ENCODE results near the gene LUM. TPM values are rescaled to one million over a fixed set of nuclear protein-coding genes. Genes with fewer than 3 reads are reported as not detected.
A peak's percentile ranks its signal among the peaks of the same experiment; 100 is the strongest.

Gene LUM
- polyA plus RNA-seq, 2 of the 4 experiments (the other 2 are of a cell fraction): 1.2 to 1.9 TPM

- H3K4me2 ChIP-seq: no peak overlapping the region
- H3K4me1 ChIP-seq: no peaks in the 10 kb centered on the region
- WGBS (ENCODE audit: missing lambda C conversion rate): 58% methylated on average over 3 of the region's 3 CpGs
- no peak overlapping the region for H3K4me3 ChIP-seq
- DNase-seq (ENCODE audit: low read depth in 1 of 2, low spot score in 1 of 2): no peak
- H3K27ac ChIP-seq: no peak overlapping the region
- ChIA-PET CTCF (no interaction called here), POLR2A (no interaction called here)
- no peak for FAIRE-seq
- H3K9me3 ChIP-seq: no peaks in the 10 kb centered on the region
- TF ChIP-seq GATA3 (IDR thresholded peaks at IDR 0.05; ENCODE audit: borderline replicate concordance) (no peak), E2F6 (IDR thresholded peaks at IDR 0.05; ENCODE audit: borderline replicate concordance, low read depth) (no peak)
- no peak for ATAC-seq
These were observed 42.8 kb upstream of the LUM start for GRCh38 chr12:91154131-91154530.

DNA sequence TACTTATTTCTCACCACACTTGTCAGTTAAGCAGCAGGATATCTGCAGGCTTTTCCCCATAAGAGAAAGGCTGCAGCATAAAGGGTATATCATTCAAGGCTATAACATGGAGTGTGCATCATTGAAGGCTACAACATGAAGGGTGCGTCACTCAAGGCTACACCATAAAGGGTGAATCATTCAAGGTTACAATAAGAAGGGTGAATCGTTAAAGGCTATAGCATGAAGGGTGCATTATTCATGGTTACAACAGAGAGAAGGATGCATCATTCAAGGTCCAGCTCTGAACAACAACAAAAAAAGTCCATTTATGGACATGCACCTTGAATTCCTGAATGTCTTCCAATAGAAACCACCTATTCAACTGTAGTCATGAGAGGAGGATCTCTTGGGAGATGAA lies 32.8 kb upstream of the LUM start:
- CTCF ChIA-PET: no interaction called here
- ATAC-seq: no peak

GRCh38 chr12:91143206-91143605 lies 31.9 kb upstream of the LUM start:
- Histone ChIP-seq H3K4me3 (no peak overlapping the region), H3K27ac (no peak overlapping the region), H3K4me2 (no peak overlapping the region), H3K9me3 (no peaks in the 10 kb centered on the region), H3K4me1 (no peaks in the 10 kb centered on the region)
- TF ChIP-seq KDM5A (IDR thresholded peaks at IDR 0.05) (no peak), POLR2A (IDR thresholded peaks at IDR 0.05; ENCODE audit: low read length) (no peak)
- DNase-seq (ENCODE audit: low read depth in 1 of 2, low spot score in 1 of 2) (no peak), FAIRE-seq (no peak), ATAC-seq (no peak)
- 24% methylated on average over 3 of the region's 3 CpGs for WGBS (ENCODE audit: missing lambda C conversion rate)
- CTCF ChIA-PET: no interaction called here
- POLR2A ChIA-PET: no interaction called here

More for the DNA sequence above, 32.8 kb upstream of the LUM start:
- POLR2A ChIA-PET: no interaction called here
- Histone ChIP-seq H3K4me1 (no peaks in the 10 kb centered on the region), H3K27ac (no peak overlapping the region), H3K4me2 (no peak overlapping the region), H3K4me3 (no peak overlapping the region), H3K9me3 (no peaks in the 10 kb centered on the region)
- DNase-seq (ENCODE audit: low read depth in 1 of 2, low spot score in 1 of 2) (no peak), FAIRE-seq (no peak)
- TF ChIP-seq RCOR1 (IDR thresholded peaks at IDR 0.05; ENCODE audit: low read depth, low read length): no peak
- TF ChIP-seq, protein P1, sequence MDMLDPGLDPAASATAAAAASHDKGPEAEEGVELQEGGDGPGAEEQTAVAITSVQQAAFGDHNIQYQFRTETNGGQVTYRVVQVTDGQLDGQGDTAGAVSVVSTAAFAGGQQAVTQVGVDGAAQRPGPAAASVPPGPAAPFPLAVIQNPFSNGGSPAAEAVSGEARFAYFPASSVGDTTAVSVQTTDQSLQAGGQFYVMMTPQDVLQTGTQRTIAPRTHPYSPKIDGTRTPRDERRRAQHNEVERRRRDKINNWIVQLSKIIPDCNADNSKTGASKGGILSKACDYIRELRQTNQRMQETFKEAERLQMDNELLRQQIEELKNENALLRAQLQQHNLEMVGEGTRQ (IDR thresholded peaks at IDR 0.05): no peak
- no peak for TF ChIP-seq ATOH8 (CRISPR knock-in tag; IDR thresholded peaks at IDR 0.05; ENCODE audit: low read depth)
- TF ChIP-seq TFCP2L1 (CRISPR knock-in tag; IDR thresholded peaks at IDR 0.05): no peak
- no peak for TF ChIP-seq HOXB5 (CRISPR knock-in tag; IDR thresholded peaks at IDR 0.05)
- TF ChIP-seq PBX3 (IDR thresholded peaks at IDR 0.05): no peak
- no peak for TF ChIP-seq POLR2AphosphoS2 (conservative IDR thresholded peaks at IDR 0.05; ENCODE audit: low read length)
- TF ChIP-seq, protein P2, sequence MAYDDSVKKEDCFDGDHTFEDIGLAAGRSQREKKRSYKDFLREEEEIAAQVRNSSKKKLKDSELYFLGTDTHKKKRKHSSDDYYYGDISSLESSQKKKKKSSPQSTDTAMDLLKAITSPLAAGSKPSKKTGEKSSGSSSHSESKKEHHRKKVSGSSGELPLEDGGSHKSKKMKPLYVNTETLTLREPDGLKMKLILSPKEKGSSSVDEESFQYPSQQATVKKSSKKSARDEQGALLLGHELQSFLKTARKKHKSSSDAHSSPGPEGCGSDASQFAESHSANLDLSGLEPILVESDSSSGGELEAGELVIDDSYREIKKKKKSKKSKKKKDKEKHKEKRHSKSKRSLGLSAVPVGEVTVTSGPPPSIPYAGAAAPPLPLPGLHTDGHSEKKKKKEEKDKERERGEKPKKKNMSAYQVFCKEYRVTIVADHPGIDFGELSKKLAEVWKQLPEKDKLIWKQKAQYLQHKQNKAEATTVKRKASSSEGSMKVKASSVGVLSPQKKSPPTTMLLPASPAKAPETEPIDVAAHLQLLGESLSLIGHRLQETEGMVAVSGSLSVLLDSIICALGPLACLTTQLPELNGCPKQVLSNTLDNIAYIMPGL (CRISPR knock-in tag; IDR thresholded peaks at IDR 0.05; ENCODE audit: borderline replicate concordance): no peak
- TF ChIP-seq ZSCAN20 (CRISPR knock-in tag; IDR thresholded peaks at IDR 0.05): no peak
- no peak for TF ChIP-seq EP300 (IDR thresholded peaks at IDR 0.05)
- TF ChIP-seq FOXS1 (CRISPR knock-in tag; IDR thresholded peaks at IDR 0.05): no peak
- 49% methylated on average over 2 of the region's 2 CpGs for WGBS (ENCODE audit: missing lambda C conversion rate)

DNA sequence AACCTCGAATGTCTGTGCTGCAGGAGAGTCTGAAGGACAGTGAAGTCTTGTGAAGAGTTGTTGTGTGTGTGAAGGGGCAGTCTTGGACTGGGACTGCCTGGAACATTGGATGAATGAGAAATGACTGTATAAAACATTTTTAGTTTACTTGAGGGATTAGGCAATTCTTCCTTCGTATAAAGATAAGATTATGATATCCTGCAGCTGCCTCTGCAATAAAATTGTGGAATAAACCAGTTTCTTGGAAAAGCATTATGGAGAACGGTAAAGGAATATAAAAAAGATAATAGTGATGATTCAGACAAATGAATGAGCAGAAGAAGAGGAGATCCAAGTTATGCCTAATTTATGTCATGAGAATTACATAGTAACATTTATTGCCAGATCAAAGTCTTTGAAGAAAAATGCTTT lies 30.9 kb upstream of the LUM start:
- Histone ChIP-seq H3K9me3 (no peaks in the 10 kb centered on the region), H3K4me1 (no peaks in the 10 kb centered on the region), H3K4me3 (no peak overlapping the region), H3K27ac (no peak overlapping the region), H3K4me2 (no peak overlapping the region)
- WGBS (ENCODE audit: missing lambda C conversion rate): 15% methylated on average over 3 of the region's 3 CpGs
- FAIRE-seq: peak; percentile 54
- POLR2A ChIA-PET: no interaction called here
- TF ChIP-seq POLR2AphosphoS2 (conservative IDR thresholded peaks at IDR 0.05; ENCODE audit: low read length): no peak
- CTCF ChIA-PET: no interaction called here
- no peak for DNase-seq (ENCODE audit: low read depth in 1 of 2, low spot score in 1 of 2)
- ATAC-seq: no peak
